HL-60 (cell line): Measurements from ENCODE around the gene PTTG2.

Source experiments
- CTCF ChIP-seq: IDR thresholded peaks from one replicate; pipeline ENCODE4 v1.5.1; 2011; ENCODE audit warnings: low read length, control low read depth, inconsistent platforms; ENCODE audit not compliant: insufficient read depth
- GABPA ChIP-seq: IDR thresholded peaks from 2 replicates; pipeline ENCODE4 v1.6.1; 2012; ENCODE audit warnings: low read depth
- POLR2AphosphoS5 ChIP-seq: IDR thresholded peaks from 2 replicates; pipeline ENCODE4 v1.6.1; 2012; ENCODE audit warnings: low read depth
- SPI1 ChIP-seq: IDR thresholded peaks from 2 replicates; pipeline ENCODE4 v1.6.1; 2012; ENCODE audit warnings: low read depth, mild to moderate bottlenecking, borderline replicate concordance
- TF ChIP-seq, protein P1 (sequence below): IDR thresholded peaks from 2 replicates; pipeline ENCODE4 v1.6.1; 2012; ENCODE audit warnings: low read depth; ENCODE audit not compliant: insufficient replicate concordance

GRCh38 chr4:37960679-37961450, 667 bp downstream of the PTTG2 start:
- no peak for TF ChIP-seq CTCF
- TF ChIP-seq POLR2AphosphoS5 = no peak
- TF ChIP-seq, protein P1, sequence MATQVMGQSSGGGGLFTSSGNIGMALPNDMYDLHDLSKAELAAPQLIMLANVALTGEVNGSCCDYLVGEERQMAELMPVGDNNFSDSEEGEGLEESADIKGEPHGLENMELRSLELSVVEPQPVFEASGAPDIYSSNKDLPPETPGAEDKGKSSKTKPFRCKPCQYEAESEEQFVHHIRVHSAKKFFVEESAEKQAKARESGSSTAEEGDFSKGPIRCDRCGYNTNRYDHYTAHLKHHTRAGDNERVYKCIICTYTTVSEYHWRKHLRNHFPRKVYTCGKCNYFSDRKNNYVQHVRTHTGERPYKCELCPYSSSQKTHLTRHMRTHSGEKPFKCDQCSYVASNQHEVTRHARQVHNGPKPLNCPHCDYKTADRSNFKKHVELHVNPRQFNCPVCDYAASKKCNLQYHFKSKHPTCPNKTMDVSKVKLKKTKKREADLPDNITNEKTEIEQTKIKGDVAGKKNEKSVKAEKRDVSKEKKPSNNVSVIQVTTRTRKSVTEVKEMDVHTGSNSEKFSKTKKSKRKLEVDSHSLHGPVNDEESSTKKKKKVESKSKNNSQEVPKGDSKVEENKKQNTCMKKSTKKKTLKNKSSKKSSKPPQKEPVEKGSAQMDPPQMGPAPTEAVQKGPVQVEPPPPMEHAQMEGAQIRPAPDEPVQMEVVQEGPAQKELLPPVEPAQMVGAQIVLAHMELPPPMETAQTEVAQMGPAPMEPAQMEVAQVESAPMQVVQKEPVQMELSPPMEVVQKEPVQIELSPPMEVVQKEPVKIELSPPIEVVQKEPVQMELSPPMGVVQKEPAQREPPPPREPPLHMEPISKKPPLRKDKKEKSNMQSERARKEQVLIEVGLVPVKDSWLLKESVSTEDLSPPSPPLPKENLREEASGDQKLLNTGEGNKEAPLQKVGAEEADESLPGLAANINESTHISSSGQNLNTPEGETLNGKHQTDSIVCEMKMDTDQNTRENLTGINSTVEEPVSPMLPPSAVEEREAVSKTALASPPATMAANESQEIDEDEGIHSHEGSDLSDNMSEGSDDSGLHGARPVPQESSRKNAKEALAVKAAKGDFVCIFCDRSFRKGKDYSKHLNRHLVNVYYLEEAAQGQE = no peak
- TF ChIP-seq GABPA = no peak
- no peak for TF ChIP-seq SPI1
